PC-3 (cell line): ENCODE data around the gene GAS2.
"Not testable (repeated sequence)": the region's sequence is repeated elsewhere in the genome, so short reads cannot be mapped to it uniquely, and the experiment has no call there.

Experiments
- EZH2 ChIP-seq: fragments of 300-600 bp; sonication (generic); IDR thresholded peaks from one replicate; pipeline ENCODE4 v1.6.1; 2017; ENCODE audit warnings: antibody characterized with exemption, mild to moderate bottlenecking, low read length; ENCODE audit not compliant: unreplicated experiment
- TF ChIP-seq, protein P1 (sequence below): fragments of 300-600 bp; sonication (generic); conservative IDR thresholded peaks from 2 replicates; pipeline ENCODE4 v1.5.1; 2017; ENCODE audit warnings: antibody characterized with exemption, low read depth, mild to moderate bottlenecking, low read length

DNA sequence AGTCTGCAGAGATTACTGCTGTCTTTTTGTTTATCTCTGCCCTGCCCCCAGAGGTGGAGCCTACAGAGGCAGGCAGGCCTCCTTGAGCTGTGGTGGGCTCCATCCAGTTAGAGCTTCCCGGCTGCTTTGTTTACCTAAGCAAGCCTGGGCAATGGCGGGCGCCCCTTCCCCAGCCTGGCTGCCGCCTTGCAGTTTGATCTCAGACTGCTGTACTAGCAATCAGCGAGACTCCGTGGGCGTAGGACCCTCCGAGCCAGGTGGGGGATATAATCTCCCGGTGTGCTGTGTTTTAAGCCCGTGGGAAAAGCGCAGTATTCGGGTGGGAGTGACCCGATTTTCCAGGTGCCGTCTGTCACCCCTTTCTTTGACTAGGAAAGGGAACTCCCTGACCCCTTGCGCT lies 14.1 kb upstream of the GAS2 start:
- TF ChIP-seq, protein P1, sequence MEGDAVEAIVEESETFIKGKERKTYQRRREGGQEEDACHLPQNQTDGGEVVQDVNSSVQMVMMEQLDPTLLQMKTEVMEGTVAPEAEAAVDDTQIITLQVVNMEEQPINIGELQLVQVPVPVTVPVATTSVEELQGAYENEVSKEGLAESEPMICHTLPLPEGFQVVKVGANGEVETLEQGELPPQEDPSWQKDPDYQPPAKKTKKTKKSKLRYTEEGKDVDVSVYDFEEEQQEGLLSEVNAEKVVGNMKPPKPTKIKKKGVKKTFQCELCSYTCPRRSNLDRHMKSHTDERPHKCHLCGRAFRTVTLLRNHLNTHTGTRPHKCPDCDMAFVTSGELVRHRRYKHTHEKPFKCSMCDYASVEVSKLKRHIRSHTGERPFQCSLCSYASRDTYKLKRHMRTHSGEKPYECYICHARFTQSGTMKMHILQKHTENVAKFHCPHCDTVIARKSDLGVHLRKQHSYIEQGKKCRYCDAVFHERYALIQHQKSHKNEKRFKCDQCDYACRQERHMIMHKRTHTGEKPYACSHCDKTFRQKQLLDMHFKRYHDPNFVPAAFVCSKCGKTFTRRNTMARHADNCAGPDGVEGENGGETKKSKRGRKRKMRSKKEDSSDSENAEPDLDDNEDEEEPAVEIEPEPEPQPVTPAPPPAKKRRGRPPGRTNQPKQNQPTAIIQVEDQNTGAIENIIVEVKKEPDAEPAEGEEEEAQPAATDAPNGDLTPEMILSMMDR, result not testable (repeated sequence)
- not testable (repeated sequence) for TF ChIP-seq EZH2
